Endodermal cell (in vitro differentiated cells): ENCODE data around the gene STXBP6. TPM values are rescaled to one million over a fixed set of nuclear protein-coding genes. Genes with fewer than 3 reads are reported as not detected.

Experiments
- DNase-seq: peaks from one replicate; pipeline ENCODE4 v3.0.0-alpha.2; 2017
- H3K27ac ChIP-seq: 2 replicates; pipeline ENCODE4 v1.5.1; 2013; ENCODE audit warnings: mild to moderate bottlenecking, low read depth, low read length, moderate library complexity
- H3K27me3 ChIP-seq: 2 replicates; pipeline ENCODE4 v1.6.1; 2013; ENCODE audit warnings: mild to moderate bottlenecking, low read length, moderate library complexity; ENCODE audit not compliant: insufficient read depth, control insufficient read depth, poor library complexity, severe bottlenecking
- H3K36me3 ChIP-seq: 2 replicates; pipeline ENCODE4 v1.7.0; 2013; ENCODE audit warnings: mild to moderate bottlenecking, low read length, moderate library complexity; ENCODE audit not compliant: control insufficient read depth, insufficient read depth
- H3K4me1 ChIP-seq: one replicate; pipeline ENCODE4 v1.7.0; 2013; ENCODE audit warnings: low read length; ENCODE audit not compliant: control insufficient read depth, insufficient read depth
- H3K4me3 ChIP-seq: 2 replicates; pipeline ENCODE4 v1.5.1; 2013; ENCODE audit warnings: mild to moderate bottlenecking, low read length, moderate library complexity
- H3K9ac ChIP-seq: 2 replicates; pipeline ENCODE4 v1.6.1; 2013; ENCODE audit warnings: mild to moderate bottlenecking, low read length, moderate library complexity; ENCODE audit not compliant: poor library complexity, severe bottlenecking; ENCODE audit errors: extremely low read depth
- H3K9me3 ChIP-seq: 2 replicates; pipeline ENCODE4 v1.6.1; 2013; ENCODE audit warnings: mild to moderate bottlenecking, low read length, moderate library complexity; ENCODE audit not compliant: control insufficient read depth
- H3K27ac Mint-ChIP-seq: 2 replicates; pipeline ENCODE4 v1.8.0; 2020; ENCODE audit warnings: mixed read lengths
- H3K27me3 Mint-ChIP-seq: 2 replicates; pipeline ENCODE4 v1.8.0; 2021; ENCODE audit warnings: mild to moderate bottlenecking, mixed read lengths; ENCODE audit not compliant: insufficient read depth
- H3K36me3 Mint-ChIP-seq: 2 replicates; pipeline ENCODE4 v1.8.0; 2020; ENCODE audit warnings: low read depth, mixed read lengths
- H3K4me1 Mint-ChIP-seq: 2 replicates; pipeline ENCODE4 v1.8.0; 2020; ENCODE audit warnings: mixed read lengths
- H3K4me3 Mint-ChIP-seq: 2 replicates; pipeline ENCODE4 v1.8.0; 2020; ENCODE audit warnings: mild to moderate bottlenecking, moderate library complexity, mixed read lengths
- H3K9me3 Mint-ChIP-seq: 2 replicates; pipeline ENCODE4 v1.8.0; 2020; ENCODE audit warnings: mild to moderate bottlenecking, mixed read lengths
- WGBS, 2 experiments: methylation state at CpG; one replicate each; pipeline versions ENCODE4 v1.1.5 to v1.1.7; 2013; ENCODE audit warnings: missing lambda C conversion rate in 2 of 2, mixed read lengths in 1 of 2; ENCODE audit not compliant: insufficient coverage in 1 of 2, insufficient read length in 1 of 2; 5-methylcytosine and 5-hydroxymethylcytosine counted together
- total RNA-seq, 2 donors: library from RNA; stranded (reverse); fragmentation: NEBNext Ultra II Directional in 1 of 2; extraction: Animal tissue kit (Norgen Biotek cat#: 25700) in 1 of 2; gene quantifications; 2 replicates in 1 of 2; 3 replicates in 1 of 2; pipeline ENCODE4 v1.2.1, GENCODE V29; 2021
- TF ChIP-seq, protein P1 (sequence below): fragments of 200-600 bp; sonication (generic); conservative IDR thresholded peaks from 2 replicates; pipeline ENCODE4 v1.5.0; 2021; ENCODE audit warnings: antibody characterized with exemption, mild to moderate bottlenecking

Gene STXBP6
- total RNA-seq, 2 donors from 2014 or later, result 0.64 to 1.5 TPM

DNA sequence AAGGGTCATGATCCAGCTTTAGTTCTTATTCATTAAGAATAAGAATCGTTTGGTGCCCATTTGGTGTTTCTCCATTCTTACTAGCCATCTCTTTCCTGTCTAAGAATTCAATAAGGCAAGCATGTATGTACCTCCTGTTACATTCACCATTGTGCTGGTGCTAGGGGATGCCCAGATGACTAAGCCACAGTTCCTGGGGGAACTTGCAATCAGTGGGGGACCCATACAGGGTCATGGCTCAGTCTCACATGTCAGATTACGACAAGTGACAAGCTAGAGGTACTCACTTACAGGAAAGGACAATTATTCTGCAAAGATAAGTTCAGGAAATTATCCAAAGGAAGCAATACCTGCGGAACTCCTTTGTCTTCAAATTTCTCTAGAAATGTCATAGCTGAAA is 125.4 kb downstream of the STXBP6 start:
- Histone ChIP-seq H3K27ac (no peak overlapping the region), H3K4me1 (peaks cover 6% of the 10 kb centered on the region), H3K4me3 (no peak overlapping the region), H3K9me3 (no peaks in the 10 kb centered on the region), H3K27me3 (peaks cover 38% of the 10 kb centered on the region), H3K9ac (no peak overlapping the region), H3K36me3 (no peaks in the 10 kb centered on the region)
- no peak overlapping the region for H3K27ac Mint-ChIP-seq
- peaks cover 32% of the 10 kb centered on the region for H3K27me3 Mint-ChIP-seq
- H3K4me1 Mint-ChIP-seq, result peaks cover 33% of the 10 kb centered on the region
- H3K36me3 Mint-ChIP-seq, result no peaks in the 10 kb centered on the region
- DNase-seq, result no peak
- H3K4me3 Mint-ChIP-seq, result no peak overlapping the region
- no peaks in the 10 kb centered on the region for H3K9me3 Mint-ChIP-seq
- TF ChIP-seq, protein P1, sequence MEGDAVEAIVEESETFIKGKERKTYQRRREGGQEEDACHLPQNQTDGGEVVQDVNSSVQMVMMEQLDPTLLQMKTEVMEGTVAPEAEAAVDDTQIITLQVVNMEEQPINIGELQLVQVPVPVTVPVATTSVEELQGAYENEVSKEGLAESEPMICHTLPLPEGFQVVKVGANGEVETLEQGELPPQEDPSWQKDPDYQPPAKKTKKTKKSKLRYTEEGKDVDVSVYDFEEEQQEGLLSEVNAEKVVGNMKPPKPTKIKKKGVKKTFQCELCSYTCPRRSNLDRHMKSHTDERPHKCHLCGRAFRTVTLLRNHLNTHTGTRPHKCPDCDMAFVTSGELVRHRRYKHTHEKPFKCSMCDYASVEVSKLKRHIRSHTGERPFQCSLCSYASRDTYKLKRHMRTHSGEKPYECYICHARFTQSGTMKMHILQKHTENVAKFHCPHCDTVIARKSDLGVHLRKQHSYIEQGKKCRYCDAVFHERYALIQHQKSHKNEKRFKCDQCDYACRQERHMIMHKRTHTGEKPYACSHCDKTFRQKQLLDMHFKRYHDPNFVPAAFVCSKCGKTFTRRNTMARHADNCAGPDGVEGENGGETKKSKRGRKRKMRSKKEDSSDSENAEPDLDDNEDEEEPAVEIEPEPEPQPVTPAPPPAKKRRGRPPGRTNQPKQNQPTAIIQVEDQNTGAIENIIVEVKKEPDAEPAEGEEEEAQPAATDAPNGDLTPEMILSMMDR, result no peak
- WGBS, 2 experiments, result 92 to 93% methylated on average over 3 of the region's 3 CpGs

DNA sequence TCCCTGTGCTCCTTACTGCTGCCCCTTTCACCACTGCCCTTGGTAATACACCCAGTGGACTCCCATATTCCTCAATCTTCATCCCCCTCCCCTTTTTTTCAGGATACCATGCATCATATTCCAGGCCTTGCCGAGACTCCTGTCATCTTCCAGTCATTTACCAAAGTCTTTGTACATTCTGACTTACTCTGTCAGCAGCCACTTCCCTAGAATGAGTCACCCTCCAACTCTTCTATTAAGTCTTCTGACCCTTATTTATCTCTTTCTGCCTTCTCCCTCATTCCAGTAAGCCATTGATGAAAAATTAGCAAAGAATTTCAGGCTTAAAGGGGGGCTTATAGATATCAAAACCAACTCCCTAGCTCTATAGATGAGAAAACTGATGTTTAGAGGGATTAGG is 128.0 kb downstream of the STXBP6 start:
- WGBS, 2 experiments, result 88 to 91% methylated on average over 1 of the region's 1 CpG
- Histone ChIP-seq H3K9me3 (no peaks in the 10 kb centered on the region), H3K27ac (no peak overlapping the region), H3K4me3 (no peak overlapping the region), H3K27me3 (peaks cover 23% of the 10 kb centered on the region), H3K36me3 (no peaks in the 10 kb centered on the region), H3K4me1 (no peaks in the 10 kb centered on the region), H3K9ac (no peak overlapping the region)
- no peaks in the 10 kb centered on the region for H3K9me3 Mint-ChIP-seq
- TF ChIP-seq, protein P1, result no peak
- H3K27ac Mint-ChIP-seq, result no peak overlapping the region
- H3K4me1 Mint-ChIP-seq, result peaks cover 14% of the 10 kb centered on the region
- peaks cover 22% of the 10 kb centered on the region for H3K27me3 Mint-ChIP-seq
- DNase-seq, result no peak
- H3K4me3 Mint-ChIP-seq, result no peak overlapping the region
- H3K36me3 Mint-ChIP-seq, result no peaks in the 10 kb centered on the region

DNA sequence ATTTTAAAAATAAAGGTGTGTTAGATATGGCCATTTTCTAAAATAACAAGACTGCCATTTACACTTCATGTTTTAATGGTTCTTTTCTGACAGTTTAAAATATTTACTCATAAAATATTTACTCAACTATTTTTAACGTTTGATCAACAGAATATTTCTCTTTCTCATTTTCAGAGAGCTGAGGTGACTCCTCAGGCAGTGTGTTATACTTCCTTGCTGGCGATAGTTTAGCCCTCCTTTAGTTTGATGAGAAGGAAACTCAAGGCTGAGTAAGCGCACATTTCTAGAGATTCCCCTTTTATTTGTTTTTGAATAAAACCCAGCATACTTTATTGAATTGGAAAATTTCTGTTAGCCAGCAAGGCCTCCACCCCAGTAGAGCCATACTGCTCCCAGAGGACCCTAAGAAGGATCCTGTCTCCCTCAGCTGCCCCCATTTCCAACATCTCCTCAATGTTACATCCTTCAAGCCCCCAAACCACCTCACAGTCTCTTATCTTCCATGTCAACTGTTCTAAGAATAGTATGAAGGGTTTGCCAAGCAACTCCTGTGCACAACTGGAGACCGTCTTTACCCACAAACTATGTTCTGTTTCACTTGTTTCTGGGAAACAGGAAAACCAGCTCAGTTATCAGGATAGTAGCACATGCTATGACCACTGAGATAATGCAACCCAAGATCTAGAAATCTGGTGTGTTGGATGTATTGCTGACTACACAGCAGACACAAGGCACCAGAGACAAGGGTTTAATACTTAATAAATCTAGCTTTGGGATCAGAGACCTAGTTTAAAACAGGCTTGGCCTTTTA is 129.5 kb downstream of the STXBP6 start:
- H3K36me3 ChIP-seq, result no peaks in the 10 kb centered on the region
- H3K9me3 ChIP-seq, result no peaks in the 10 kb centered on the region
- Mint-ChIP-seq H3K27me3 (peaks cover 18% of the 10 kb centered on the region), H3K36me3 (no peaks in the 10 kb centered on the region), H3K9me3 (no peaks in the 10 kb centered on the region), H3K27ac (no peak overlapping the region), H3K4me1 (peaks cover 19% of the 10 kb centered on the region), H3K4me3 (no peak overlapping the region)
- H3K4me3 ChIP-seq, result no peak overlapping the region
- no peak overlapping the region for H3K9ac ChIP-seq
- no peaks in the 10 kb centered on the region for H3K4me1 ChIP-seq
- WGBS, 2 experiments, result 98 to 100% methylated on average over 2 to 4 of the region's 4 CpGs
- TF ChIP-seq, protein P1, result no peak
- H3K27me3 ChIP-seq, result peaks cover 17% of the 10 kb centered on the region
- H3K27ac ChIP-seq, result no peak overlapping the region
- DNase-seq, result no peak
